ENCODE results near the gene FBXW12. TPM values are rescaled to one million over a fixed set of nuclear protein-coding genes. Genes with fewer than 3 reads are reported as not detected.
A peak's percentile ranks its signal among the peaks of the same experiment; 100 is the strongest.
"Not testable (repeated sequence)": the region's sequence is repeated elsewhere in the genome, so short reads cannot be mapped to it uniquely, and the experiment has no call there.

Gene FBXW12
- total RNA-seq, 1 experiment from 2014 or later, result 0.68 TPM

DNA sequence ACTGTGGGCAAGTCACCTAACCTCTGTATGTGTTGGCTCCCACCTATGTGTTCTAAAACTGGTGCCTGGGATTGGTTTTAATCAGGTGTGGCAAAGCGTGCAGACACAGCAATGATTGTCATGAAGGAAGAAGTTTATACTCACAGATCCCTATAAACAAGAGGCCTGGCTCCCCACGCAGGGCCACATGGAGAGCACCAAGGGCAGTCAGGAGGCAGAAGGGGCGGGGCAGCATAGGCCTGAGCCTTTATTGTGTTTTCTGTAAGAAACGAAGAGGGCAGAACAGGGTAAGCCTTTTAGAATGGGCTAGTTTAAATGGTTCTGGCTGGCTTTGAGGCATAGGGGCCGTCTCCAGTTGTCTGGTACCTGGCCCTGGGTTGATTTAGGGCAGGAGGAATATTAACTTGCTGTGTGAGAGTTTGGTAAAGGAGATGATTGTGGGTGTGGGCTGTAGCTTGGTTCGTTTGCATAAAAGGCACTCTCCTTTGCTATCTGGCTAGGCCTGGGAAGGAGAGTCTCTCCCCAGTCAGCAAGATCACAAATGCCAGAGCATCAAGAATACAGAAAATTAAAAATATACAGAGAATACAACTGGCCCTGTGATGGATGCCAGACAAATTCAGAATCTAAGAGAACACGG lies 2.2 kb upstream of the FBXW12 start:
- in situ Hi-C loops (cut with HindIII; ENCODE audit: low sequenced_read_pairs), result no loop called here
- peak; percentile 53 for DNase-seq (ENCODE audit: low spot score)

DNA sequence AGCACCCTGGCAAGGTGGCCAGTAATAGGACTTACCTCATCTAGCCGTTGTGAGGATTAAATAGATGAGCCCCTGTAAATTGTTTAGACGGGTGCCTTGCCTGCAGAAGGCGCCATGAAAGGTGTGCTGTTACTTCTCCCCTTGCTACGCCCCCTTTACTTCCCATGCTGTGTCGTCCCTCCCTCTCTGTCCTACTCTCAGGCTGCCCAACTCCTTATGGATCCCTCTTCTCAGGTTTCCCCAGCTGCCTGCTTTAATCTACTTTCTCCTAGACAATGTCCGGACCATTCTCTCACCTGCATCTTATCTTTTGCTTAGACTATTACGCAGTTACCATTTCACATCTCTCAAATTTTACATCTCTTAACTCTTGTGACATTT lies 1.7 kb upstream of the FBXW12 start:
- in situ Hi-C loops (cut with HindIII; ENCODE audit: low sequenced_read_pairs), result no loop called here
- DNase-seq (ENCODE audit: low spot score), result no peak

DNA sequence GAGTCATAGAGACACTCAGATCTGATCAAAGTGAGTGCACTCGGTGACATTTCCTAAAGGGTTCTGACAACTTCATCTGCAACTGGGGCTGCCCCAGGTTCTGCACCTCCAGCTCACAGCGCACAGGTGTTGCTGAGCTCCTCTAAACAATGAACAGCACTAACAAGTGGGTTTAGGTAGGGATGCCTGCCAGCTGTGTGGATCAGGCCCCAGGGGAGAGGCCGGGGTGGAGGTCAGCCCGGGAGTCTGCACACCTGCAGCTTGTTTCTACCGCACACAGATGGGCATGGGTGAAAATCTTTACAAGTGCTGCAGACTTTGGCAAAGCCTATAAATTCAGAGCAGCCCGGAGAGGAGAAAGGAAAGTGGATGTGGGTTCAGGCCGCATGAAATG lies 355 bp downstream of the FBXW12 start:
- DNase-seq (ENCODE audit: low spot score), result peak; percentile 13
- in situ Hi-C loops (cut with HindIII; ENCODE audit: low sequenced_read_pairs), result no loop called here

DNA sequence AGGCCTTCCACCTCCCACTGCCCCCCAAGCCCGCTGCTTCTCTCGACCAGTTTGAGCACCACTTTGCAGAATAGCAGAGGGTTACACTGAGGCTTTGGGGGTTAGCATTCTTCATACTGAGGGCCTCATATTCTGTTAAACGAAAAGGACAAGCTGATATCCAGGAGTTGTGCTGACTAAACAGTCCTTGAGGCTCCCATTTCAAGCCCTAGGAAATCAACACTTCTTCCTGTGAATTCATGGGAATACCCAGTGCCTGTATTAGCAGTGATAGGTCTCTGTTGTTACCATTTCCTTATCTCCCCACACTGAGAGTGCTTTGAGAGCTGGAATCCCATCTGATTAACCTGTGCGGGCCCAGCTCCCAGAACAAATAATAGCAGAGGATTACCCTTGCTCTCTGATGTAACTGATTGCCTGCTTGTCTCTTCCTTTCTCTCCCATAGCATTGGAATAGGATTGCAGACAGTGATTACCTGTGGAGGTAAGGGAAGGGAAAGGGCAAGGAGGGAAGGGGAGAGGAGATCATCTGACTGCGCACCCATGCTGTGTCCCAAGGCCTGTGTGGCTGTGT lies 930 bp downstream of the FBXW12 start:
- DNase-seq (ENCODE audit: low spot score), result no peak
- in situ Hi-C loops (cut with HindIII; ENCODE audit: low sequenced_read_pairs), result no loop called here

DNA sequence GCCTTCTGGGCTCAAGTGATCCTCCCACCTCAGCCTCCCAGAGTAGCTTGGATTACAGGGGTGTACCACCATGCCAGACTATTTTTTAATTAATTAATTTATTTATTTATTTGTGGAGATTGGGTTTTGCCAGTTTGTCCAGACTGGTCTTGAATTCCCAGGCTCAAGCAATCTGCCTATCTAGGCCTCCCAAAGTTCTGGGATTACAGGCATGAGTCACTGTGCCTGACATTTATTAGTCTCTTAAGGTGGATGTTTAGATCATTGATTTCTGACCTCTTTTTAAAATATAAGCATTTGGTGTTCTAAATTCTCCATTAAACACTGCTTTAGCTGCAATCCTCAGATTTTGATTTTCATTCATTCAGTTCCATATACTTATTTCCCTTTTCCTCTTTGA lies 15.6 kb downstream of the FBXW12 start:
- DNase-seq (ENCODE audit: low spot score), result no peak
- in situ Hi-C loops (cut with HindIII; ENCODE audit: low sequenced_read_pairs), result no loop called here

DNA sequence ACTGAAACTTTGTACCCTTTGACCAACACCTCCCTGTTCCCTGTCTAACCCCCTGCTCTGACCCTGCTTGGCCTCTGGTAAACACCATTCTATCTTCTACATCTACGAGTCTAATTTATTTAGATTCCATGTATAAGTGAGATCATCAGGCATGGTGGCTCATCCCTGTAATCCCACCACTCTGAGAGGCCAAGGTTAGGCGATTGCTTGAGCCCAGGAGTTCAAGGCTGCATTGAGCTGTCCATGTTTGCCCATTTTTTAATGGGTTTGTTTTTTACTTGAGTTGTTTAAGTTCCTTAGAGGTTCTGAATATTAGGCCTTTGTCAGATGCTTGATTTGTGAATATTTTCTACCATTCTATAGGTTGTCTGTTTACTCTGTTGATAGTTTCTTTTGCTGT lies 16.9 kb downstream of the FBXW12 start:
- in situ Hi-C loops (cut with HindIII; ENCODE audit: low sequenced_read_pairs), result no loop called here
- no peak for DNase-seq (ENCODE audit: low spot score)

DNA sequence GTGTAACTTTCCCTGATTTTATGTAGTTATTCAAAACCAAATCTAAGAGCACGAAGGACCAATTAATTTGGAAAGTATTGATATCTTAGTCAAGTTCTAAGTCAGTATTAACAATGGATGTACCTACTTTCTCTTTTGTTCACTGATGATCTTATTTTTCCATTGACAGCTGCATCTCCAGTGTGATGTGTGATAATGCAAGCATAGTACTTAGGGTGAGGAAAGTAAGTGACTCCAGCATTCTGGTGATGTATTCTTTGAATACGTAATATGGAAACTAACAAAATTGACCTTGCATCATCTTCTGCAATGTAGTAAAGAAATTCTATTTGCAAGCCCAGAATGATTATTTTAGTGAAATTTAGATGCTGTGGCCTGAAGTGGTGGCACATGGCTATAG lies 22.4 kb downstream of the FBXW12 start:
- in situ Hi-C loops (cut with HindIII; ENCODE audit: low sequenced_read_pairs), result no loop called here
- no peak for DNase-seq (ENCODE audit: low spot score)

DNA sequence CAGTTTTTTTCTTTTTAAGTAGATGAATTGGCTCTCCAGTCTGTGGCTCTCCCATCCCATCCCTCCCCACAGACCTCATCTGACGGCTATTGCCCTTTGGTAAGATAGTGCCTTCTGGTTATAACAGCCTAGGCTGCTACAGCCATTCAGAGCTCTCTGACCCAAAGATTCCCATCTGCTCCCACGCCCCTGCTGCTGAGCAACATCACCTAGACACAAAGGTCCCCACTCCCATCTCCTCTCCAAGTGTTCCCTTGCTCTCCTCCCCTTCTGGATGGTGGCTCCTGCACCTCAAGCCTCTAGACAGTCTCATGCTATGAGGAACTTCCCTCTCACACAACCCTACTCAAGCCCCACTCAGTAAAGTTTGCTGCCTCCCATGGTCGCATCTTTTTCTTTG lies 23.7 kb downstream of the FBXW12 start:
- DNase-seq (ENCODE audit: low spot score), result no peak
- in situ Hi-C loops (cut with HindIII; ENCODE audit: low sequenced_read_pairs), result no loop called here

DNA sequence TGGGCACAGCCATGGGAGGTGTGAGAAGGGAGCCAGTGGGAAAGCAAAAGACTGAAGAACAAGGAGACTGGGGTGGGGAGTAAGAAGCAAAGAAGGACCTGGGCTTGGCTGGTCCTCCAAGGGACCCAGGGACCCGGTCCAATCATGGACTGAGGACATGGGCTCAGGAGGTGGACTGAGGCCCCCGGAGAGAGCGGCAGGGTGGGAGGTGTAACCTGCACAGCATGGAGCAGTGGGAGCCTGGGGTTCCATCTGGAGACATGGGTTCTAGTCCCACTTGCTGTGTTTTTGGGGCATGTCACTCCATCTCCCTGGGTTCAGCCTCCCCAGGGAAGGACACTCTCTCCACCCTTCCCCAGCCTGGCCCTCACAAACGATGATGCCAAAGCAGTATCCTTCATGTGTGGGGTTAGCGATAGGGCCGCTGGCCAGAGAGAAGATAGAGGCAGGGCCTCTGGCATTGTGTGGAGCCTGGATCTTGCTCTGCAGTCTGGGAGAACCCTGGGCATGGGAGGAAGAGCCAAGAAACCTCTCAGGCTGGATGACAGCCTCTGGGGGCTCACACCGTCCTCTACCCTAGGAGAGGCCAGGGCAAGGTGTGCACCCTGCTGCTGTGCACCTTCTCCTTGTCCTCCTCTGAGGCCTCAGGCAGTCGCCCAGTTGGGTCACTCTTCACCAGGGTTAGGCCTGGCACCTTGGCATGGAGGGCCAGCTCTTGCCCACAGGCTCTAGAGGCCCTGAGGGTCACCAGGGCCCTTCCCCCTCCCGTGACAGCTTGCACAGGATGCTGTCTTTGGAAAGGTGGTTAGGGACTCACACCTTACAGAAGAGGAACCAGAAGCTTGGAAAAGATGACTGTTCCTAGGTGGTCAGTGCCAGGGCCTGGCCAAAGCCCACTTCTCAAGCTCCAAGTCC lies 26.0 kb downstream of the FBXW12 start:
- in situ Hi-C loops (cut with HindIII; ENCODE audit: low sequenced_read_pairs), result no loop called here
- DNase-seq (ENCODE audit: low spot score), result no peak

DNA sequence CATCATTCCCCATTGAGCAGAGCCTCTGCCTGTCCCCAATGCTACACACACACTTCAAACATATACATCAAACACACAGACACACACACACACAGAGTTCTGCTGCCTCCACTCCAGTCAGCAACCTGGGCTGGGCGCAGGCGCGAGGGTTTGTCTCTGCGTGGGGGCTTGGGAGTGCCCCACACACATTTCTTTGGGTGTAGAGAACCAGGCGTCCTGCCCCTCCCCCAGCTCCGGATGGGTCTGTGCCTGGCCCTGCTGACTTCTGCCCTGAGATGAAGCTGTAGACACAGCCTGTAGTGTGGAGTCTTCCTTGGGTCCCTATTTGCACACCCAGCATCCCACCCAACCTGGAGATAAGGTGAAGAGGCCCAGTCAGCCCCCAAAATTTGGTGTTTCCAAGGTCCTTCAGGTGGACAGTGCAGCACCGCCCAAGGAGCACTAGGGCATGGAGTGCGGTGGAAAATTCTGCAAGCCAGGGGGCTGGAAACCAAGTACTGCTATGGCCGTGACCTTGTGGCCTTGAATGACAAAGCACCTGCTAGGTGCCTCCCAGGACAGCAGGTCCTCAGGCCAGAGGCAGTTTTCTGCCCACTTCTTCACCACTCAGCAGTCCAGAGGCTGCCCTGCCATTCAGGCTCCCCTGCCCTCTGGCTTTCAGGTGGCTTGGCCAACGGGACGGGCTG lies 26.8 kb downstream of the FBXW12 start:
- in situ Hi-C loops (cut with HindIII; ENCODE audit: low sequenced_read_pairs), result no loop called here

DNA sequence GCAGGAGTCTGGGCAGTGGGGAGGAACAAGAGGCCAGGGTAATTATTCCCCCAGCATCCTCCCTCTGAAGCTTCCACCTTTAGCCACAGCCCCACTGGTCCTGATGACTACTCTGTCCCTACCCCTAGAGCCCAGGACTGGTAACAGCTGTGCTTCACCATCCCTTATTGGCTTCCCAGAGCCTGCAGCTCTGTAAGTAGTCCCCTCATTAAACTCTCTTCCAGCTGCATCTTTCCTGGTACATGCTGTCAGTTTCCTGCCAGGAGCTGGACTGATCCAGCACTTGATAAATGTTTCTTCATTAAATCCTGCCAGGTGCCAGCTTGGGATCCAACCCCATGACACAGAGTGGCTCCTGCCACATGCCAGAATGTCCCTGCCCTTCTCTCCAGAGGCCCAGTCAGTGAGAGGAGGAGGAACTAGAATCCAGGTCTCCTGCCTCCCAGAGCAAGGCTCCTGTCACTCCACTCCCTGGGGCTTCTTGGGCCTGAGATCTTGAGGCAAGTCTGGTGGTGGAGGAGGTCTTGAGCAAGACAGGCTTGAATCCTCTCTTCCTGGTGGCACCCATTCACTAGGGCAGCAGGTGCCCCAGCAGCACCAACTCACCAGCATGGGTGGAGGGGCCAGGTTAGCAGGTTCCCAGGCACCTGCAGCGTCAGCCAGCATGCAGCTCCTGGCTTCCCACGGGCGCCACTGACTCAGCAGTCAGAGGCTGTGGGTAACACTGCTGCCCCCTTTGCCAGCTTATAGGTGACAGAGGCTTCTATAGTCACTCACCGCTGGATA lies 27.6 kb downstream of the FBXW12 start:
- no peak for DNase-seq (ENCODE audit: low spot score)
- in situ Hi-C loops (cut with HindIII; ENCODE audit: low sequenced_read_pairs), result no loop called here

More for the DNA sequence above, 26.8 kb downstream of the FBXW12 start:
- DNase-seq (ENCODE audit: low spot score), result no peak

DNA sequence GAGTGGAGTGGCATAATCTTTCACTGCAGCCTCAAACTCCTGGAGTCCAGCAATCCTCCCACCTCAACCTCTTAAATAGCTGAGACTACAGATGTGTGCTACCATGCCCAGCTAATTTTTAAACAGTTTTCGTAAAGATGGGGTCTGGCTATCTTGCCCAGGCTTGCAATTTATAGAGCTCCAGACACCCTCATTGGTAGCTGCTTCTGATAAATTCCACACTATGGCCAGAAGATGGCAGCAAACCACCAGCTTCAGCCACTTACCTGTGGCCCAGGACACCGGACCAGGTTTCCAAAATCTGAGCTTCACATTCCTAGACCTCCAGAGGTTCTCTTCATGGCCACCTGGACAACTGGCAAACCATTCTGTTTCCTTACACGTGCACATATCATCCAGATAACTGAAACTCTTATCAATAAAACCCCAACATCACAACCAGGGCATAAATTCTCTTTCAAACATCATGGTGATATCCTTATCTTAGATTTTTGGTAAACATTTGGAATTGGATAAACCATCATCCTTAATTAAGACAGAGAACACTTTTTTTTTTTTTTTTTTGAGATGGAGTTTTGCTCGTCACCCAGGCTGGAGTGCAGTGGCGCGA lies 28.9 kb downstream of the FBXW12 start:
- DNase-seq (ENCODE audit: low spot score), result peak; percentile 89
- in situ Hi-C loops (cut with HindIII; ENCODE audit: low sequenced_read_pairs), result no loop called here

DNA sequence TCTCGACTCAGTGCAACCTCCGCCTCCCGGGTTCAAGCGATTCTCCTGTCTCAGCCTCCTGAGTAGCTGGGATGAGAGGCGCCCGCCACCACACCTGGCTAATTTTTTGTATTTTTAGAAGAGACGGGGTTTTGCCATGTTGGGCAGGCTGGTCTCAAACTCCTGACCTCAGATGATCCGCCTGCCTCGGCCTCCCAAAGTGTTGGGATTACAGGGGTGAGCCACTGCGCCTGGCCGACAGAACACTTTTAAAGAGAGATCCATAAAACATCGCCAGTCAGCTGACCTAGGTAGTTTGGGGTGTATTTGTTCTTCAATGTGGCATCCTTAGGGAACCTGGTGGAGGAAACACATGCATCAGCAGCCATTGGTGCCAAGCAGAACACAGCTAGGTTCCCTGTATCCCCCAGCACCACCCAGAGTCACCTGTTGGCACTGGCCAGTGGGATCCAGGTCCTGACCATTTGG lies 29.4 kb downstream of the FBXW12 start:
- DNase-seq (ENCODE audit: low spot score); in situ Hi-C loops (cut with HindIII; ENCODE audit: low sequenced_read_pairs): not testable (repeated sequence)

DNA sequence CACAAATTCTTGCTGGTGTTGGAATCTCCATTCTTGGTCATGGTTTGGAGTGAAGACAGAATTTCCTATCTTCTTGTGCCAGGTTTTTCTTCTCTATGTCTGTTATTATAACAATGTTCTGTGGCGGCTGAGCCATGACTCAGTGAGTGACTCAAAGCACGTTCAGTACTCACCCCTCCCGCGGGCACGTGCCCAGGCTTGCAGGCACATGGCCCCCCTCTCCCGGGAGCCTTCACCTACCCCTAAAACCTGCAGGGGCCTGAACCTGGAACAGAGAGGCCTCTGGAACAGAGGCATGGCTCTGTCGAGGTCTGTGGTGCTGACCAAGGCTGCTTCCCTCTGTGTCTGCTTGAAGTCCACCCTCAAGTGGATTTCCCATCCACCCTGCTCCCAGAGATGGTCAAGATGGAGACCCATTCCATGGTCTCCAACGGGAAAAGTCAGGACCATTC lies 30.3 kb downstream of the FBXW12 start:
- DNase-seq (ENCODE audit: low spot score), result no peak
- in situ Hi-C loops (cut with HindIII; ENCODE audit: low sequenced_read_pairs), result no loop called here

DNA sequence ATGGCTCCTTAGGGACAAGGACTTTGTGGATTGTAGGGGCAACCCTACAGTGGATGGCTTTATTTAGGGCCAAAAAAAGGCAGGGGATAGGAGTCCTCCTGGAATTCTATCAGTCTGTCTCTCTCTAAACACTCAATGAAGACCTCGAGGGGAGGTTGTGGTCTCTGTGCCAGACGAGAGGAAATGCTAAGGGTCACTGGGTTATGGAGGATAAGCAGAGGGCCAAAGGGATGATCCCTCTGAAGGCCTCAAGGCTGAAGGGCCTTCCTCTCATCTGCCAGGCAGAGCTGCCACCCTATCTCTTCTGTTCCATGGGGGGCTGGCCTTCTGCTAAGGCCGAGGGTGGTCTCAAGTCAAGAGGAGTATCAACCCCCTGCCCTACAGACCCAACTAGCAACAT lies 30.9 kb downstream of the FBXW12 start:
- in situ Hi-C loops (cut with HindIII; ENCODE audit: low sequenced_read_pairs), result no loop called here
- DNase-seq (ENCODE audit: low spot score), result no peak

DNA sequence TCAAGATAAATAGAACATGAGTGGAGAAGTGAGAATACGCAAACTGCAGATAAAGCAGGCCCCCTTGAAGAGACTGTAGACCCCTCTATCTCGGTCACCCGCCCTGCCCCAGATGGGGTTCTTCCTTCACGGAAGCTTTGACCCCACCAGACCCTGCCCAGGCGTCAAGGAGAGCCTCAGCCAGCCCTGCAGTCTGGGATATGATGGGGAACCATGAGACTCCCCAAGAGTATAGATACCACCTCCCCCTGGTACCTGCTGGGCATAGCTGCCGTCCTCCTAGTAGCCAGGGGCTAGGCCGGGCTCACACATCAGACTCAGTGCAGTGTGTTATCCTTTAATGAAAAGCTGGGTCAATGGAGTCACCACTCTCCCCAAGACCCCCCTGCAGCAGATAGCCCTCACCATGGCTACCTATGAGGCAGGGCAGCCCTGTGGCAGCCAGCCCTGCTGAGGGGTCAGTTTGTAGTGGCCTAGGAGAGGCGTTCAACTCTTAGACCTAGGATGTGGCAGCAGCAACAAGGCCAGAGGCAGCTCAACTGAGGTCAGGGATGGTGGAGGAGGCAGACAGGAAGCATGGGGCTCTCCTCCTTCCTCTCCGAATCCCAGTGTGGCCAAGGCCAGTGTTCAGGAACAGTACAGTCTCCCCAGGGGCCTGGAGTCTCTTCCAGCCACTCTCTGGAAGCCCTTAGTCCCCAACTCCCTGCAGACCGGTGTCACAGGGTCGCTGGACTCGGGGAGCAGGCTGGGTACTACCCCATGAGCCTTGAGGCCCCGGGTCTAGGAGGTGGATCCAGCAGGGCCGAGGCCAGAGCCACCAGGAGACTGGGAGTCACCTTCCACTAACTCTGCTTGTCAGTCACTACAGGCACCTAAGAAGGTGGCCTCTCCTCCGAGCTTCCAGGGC lies 31.8 kb downstream of the FBXW12 start:
- DNase-seq (ENCODE audit: low spot score), result no peak
- in situ Hi-C loops (cut with HindIII; ENCODE audit: low sequenced_read_pairs), result no loop called here

DNA sequence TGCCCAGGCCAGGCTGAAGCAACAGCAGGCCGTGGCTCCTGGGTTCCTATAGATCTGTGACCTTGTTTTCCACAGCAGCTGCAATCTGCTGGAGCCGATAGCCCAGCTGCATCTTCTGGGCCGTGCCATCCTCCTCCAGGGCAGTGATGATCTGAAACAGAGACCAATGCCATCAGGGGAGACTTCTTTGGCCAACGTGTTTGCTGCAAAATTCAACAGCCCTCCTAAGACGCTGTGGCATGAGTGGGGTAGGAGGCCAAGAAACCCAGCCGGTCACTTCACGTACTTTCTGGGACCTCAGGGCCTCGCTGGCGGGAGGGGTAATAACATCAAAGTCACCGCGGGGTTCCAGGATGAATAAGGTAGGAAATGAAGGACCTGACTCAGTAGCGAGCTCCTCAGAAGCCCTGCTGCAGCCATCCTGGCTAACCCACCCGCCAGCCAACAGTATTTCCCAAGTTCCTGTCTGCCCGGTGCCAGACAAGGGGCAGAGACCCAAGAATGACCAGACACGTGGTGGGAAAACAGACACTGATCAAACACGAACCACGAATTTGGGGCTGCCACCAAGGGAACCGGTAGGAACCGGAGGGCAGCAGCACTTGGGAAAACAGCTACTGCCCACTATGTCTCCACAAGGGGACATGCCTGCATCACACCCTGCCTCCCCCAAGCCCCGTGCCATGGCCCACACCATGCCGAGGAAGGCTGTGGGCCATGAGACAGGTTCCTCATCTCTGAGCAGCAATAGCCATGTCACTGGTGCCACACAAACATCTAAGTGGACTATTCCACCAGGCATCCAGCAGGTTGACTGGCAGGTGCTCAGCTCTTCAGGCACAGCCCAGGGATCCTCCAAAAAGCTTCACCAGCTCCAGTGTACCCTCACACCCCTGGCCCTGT lies 32.7 kb downstream of the FBXW12 start:
- in situ Hi-C loops (cut with HindIII; ENCODE audit: low sequenced_read_pairs), result no loop called here
- no peak for DNase-seq (ENCODE audit: low spot score)
